CD4-positive, alpha-beta T cell treated with Interleukin-15 for 1 hour (primary cell): ENCODE data around the gene TEKT2.

Source experiments
- DNase-seq: peaks from one replicate; pipeline ENCODE4 v3.0.0-alpha.2; 2020

The TEKT2 gene

DNA sequence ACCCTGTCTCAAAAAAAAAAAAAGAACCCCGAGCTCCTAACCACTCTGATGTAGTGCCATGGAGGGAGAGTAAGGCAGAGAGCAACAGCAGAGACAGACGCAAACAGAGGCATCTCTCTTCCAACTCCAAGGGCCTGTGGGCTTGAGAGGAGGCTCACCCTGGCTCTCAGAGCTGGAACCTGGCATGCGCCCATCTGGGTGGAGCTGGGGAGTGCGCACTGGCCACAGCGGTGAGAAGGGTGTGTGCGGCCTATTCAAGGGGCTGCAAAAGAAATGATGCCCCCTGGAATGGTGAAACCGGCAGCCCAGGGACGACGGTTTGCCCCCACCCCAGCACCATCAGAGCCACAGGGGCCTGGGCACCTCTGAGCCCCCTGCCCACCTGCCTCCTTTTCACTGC lies 23.5 kb downstream of the TEKT2 start:
- DNase-seq = no peak

DNA sequence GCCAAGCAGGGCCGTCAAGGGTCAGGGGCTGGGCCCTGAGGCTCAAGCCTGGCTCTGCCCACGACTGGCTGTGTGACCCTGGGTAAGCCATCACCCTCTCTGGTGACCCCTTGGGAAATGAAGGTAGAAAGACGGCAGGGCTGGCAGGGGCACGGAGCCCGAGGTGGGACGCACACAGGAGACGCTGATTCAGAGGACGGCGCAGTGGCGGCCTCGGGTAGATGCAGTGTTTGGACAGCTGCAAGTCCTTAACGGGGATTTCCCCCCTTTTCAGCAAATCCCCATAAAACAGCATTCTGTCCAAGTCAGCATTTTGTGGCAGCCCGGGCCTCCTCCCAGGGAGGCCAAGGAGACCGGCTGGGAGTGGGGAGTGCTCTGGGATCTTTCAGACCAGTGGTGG lies 24.4 kb downstream of the TEKT2 start:
- no peak for DNase-seq

DNA sequence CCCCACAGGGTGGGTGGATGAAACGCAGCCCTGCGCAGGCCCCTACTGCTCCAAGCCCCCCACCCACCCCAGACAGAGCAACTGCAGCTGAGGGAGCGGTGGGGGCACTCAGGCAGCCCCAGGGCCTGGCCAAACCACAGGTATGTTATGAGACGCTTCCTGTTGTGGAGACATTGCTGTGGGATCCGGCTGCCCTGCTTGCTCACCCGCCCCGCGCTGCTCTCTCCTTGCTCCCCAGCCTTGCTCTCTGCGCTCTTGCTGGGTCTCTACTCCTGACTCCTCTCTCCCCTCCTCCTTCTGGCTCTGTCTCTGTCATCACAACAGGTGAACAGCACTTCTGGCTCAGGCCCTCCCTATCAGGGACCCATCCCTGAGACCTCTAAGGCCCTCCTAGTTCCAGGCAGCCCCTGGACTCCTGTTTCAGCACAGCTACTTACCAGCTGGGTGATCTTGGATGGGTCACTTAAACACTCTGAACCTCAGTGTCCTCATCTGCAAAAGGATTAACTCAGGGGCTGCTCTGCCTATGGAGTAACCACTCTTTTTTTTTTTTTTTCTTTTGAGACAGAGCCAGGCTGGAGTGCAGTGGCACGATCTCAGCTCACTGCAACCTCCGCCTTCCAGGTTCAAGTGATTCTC lies 25.3 kb downstream of the TEKT2 start:
- DNase-seq = peak; percentile 51

DNA sequence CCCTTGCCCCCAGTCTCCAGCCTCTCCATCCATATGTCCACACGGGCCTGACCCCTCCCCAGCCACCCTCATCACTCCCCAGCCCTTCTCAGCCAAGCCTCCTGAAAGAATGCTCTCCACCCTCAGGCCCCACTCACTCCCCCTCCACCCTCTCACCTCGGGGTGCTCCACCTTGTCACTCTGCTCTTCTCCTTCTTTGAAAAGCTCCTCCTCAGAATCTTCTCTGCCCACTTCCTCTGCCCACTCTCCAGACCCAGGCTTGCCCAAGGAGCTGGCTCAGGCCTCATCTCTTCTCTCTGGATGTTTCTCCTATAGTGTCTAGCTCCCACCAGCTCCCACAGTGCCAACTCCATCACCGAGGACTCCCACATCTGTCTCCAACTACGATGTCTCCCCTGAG lies 27.3 kb downstream of the TEKT2 start:
- no peak for DNase-seq

DNA sequence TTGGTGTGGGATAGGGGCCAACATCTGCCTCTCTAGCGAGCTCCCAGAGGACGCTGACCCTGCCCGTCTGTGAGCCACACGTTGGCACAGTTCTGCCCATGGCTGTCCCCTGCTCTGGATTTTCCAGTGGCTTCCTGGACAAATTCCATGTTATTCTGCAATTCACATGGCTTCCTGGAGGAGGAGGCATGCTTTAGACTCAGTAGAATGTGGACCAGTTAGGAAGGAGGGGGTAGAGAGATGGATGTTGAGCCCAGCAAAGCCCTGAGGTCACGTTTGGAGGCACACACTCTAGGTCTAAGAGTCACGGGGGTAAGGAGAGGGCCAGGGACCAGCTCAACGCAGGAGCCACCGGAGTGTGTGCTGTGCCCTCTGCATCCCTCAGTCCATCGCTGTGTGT lies 28.9 kb downstream of the TEKT2 start:
- no peak for DNase-seq

DNA sequence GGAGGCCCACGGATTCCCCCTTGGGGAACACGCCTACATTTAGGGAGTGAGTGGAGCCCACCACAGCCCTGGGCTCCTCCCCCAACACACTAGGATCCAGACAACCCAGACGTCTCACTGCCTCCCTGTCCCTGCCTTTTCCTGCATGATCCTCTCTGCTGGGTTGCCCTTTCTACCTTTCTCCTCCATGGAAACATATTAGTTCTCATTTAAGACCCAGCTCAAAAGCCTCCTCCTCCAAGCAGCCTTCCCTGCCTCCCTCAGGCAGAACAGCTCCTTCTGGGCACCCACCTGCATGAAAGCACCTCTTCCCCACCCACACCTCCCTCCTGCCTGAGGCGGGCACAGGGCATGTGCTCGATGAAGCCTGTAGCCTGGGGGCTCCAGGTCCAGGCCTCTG lies 30.5 kb downstream of the TEKT2 start:
- no peak for DNase-seq

DNA sequence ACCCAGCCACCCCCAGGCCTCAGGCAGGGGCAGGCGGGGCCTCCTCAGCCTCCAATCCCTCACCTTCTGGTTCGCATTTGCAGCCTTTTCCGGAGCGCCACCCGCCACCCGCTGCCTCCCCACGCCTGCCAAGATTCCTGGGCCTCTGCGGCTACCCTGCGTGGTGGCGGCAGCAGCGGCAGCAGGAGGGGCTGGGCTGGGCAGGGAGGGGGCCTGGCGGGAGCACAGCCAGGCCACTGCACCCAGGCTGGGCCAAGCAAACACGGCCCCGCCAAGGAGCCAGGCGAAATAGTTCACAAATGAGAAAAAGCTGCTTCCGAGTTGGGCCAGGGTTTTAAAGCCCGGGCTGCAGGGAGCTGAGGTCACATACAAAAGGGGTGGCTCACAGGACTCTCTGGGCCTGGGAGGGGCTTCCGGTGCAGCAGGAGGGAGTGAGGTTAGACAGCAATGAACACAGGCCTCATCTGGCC lies 31.3 kb downstream of the TEKT2 start:
- no peak for DNase-seq

DNA sequence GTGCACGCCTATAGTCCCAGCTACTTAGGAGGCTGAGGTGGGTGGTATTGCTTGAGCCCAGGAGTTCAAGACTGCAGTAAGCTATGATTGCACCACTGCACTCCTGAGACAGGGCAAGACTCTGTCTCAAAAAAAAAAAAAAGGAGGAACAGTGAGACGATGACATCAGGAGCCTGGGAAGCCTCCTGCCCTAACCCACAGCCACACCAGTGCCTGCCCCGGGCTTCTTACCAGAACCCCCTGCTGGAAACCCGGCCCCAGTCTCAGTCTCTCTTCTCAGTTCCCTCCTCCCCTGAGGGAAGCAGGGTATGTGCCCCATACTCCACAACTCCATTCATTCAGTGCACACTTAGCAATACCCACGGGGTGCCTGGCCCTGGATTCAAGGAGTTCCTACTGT lies 32.0 kb downstream of the TEKT2 start:
- peak; percentile 34 for DNase-seq

DNA sequence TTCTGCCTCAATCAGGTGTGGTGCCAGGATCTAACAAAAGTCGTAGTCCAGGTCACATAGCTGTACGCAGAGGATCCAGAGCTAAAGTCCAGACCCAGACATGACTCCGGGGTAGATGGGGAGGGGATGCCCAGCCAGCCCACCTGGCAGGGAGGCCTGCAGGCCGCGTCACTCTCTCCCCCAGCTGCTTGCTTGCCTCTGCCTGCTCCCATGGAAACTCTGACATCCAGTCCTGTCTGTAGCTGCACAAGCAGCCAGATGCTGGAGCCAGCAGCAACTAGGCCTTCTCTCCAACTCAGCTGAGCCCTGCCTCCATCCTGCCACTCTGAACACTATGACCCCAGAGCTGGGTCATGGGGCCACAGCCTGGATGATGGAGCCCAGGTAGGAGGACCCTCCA lies 33.0 kb downstream of the TEKT2 start:
- no peak for DNase-seq

DNA sequence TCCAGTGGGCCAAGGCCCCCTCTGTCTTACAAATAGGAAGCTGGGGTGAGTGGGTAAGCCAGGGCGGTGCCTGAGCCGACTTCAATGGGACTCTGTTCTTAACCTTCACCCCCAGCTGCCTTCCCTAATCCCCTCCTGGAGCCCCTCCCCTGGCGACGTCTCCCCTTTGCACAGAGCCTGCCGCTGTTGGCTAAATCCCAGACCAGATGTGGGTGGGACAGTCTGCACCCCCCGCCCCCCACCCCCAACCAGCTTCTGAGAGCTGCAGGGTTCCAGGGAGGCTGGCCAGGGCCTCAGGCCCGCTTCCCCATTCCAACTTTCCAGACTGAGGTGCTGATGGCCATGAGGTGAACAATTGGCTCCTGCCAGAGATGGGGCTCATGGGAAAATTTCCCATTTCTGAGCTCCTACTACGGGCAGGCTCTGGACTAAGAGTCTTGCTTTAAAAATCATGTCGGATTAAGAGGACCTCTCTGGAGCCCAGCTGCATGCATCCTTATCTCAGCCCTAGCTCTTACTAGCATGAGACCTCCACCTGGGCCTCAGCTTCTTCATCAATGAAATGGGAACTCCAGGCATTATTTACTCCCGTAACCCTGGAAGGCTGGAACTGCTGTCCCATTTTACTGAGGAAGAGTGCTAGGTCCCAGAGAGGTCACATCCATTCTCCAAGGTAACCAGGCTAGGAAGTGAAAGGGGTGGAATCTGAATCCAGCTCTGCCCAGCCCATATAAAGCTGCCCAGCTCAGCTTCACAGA lies 34.7 kb downstream of the TEKT2 start:
- no peak for DNase-seq

DNA sequence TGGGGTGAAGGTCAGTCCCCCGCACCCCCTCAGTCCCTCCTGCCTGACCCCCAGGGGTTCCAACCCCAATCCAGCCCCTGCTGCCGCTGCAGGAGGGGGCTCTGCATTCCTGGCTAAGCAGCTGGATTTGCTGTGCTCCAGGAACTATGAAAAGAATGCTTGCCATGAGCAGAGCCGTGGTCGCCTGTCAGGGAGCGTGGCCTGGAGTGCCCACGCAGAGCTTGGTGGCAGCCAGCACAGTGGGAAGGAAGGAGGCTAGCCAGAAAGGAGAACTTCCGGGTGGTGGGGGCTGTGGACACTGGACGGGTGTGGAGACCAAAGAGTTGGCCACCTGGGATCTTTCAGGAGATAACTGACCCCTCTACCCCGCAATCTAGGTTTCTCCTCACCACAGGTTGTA lies 35.6 kb downstream of the TEKT2 start:
- DNase-seq = no peak

DNA sequence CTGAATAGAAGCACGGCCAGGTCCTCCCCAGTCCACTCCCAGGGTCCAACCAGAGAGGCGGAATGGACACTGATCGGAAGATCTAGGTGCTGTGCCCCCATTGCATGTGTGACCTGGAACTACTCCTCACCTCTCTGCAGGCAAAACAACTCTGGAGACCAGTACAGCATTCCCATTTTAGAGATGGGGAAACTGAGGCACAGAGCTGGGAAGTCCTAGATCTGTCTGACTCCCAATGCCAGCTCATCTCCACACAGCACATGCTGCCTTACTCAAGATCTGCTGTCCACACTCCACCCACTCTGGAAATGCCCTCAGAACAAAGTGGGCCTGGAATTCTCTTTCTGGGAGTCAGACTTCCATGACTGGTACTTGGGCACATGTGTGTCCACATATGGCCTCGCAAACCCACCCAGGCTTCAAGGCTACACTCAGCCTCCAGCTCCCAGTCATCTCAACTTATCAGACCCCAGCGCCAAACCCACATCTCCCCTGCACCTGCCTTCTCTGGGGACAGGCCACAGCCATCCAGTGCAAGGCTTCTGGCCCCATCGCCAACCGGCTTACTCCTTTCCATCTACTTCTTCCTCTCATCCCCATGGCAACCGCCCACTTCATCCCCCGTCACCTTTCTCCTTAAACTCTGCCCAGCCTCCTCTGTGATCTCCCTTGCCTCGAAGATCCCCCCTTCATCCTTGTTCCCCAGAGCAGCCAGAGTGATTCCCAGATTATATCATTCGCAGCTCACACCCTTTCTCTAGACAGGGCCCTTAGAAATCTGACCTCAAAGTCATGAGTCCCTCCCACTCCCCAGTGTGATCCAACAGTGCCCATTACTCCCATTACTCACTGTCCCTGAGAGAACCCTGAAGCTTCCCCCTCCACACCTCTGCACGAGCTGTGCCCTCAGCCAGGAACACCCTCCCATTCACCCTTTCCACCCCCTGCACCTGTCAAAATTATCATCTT lies 38.5 kb downstream of the TEKT2 start:
- no peak for DNase-seq

DNA sequence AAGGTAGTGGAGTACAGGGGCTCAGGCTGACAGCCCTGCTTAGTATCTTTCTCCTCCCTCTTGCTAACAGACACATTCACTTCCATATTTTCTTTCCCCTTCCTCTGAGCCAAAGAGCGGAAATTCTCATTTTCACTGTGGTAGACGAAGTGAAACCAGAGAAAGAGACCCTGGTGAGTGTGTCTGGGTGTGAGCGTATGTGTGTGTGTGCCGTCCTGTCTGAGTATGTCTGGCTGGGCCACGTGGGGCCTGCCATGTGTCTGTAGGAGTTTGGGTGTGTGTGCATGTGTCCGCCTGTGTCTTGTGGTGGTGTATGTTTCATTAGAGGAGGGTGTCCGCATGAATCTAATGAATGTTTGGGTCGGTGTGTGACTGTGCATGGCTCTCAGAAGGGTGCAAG lies 39.5 kb downstream of the TEKT2 start:
- peak; percentile 71 for DNase-seq

DNA sequence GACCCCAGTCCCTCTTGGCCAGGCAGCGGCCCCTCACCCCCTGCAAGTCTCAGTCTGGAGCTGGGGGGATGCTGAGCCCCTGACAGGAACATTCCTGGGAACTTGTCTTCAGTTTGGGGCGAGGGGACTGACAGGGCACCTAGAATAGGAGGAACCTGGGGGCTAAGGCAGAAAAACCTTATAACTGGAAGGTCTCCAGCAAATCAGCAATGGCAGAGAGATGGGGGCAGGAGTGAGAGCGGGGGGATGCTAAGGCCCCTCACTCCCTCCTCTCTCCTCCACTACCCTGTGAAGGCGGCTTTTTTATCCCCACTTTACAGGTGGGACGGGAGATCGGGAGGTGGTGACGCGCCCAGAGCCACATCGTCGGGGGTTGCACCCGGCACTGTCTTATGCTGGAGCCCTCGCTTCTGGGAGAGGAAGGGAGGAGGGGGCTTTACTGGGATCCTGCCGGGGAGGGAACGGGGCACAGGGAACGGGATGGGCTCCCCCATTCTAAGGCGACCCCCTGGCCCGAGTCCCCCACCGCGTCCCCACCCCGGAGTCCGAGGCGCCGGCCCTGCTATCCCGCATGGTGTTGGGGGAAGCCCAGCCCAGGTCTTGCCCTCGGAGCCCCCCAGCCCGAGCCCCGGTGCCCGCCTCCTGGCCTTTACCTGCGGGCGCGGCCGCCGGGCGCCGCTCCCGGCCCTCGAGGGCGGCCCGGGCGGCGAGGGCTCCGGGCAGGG lies 40.7 kb downstream of the TEKT2 start:
- no peak for DNase-seq

DNA sequence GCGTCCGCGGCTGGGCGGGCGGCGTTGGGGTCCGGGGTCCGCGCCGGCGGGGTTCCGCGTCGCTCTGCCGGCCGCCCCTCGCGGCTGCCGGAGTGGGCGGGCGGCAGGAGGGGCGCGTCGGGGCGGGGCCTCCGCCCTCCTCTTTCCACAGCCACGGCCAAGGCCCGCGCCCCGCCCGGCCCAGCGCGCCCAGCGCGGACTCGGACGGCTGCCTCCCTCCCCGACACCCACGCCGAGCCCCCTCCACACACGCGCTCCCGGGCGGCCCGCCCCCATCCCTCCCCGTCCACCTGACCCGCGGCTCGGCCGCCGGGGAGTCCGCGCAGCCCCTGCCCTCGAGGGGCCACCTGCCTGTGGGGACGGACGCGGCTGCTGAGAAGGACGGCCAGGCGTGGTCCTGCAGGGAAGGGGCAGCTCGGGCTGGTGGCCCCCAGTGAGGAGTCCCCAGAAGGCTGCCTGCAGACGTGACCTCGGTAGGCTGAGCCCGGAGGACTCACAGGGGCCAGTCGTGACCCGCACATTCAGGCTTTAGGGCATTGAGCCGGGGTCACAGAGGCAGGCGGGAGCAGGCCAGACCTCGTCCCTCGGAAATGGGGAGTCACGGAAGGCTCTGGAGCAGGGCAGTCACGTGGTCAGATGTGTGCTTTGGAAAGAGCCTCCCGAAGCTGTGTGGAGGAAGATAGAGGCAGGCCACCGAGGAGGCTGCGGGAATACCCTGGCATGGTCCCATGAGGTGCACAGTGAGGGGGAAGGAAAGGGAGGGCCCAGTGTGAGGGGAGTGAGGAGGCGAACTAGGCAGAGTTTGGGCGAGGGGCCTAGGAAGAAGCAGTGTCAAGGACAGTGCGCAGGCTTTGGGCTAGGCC lies 41.5 kb downstream of the TEKT2 start, which contains the start of gene COL8A2:
COL8A2 (minus strand) TSS at position 94 of the 863 bp plus-strand sequence. CDS start 24,980 bp downstream, outside the sequence.
- no peak for DNase-seq

DNA sequence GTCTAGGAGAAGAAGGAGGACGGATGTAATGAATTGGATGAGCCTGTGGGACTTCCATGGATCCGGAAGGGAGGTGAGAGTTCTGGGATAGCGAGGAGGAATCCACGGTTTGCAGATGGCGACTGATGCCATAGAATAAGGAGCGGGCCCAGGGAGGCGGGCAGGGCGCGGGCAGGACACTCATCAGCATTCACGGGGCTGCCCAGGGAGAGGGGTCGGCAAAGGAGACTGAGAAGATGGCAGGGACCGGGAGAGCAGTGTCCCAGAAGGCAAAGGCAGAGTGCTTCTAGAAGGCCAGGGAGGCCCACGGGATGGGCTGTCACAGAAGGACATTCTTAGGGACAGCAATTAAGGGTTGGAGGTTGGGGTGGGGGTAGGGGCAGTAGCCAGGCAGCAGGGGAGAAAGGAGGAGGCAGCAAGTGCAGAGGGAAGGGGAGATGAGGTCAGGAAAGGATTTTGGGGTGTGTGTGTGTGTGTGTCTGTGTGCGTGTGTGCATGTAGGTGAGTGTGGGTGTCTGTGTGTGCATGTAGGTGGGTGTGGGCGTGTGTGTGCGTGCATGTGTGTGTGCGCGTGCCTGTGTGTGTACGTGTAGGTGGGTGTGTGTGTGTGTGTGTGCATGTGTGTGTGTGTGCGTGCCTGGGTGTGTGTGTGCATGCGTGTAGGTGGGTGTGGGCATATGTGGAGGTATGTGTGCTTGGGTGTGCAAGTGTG lies 42.3 kb downstream of the TEKT2 start:
- DNase-seq = no peak

DNA sequence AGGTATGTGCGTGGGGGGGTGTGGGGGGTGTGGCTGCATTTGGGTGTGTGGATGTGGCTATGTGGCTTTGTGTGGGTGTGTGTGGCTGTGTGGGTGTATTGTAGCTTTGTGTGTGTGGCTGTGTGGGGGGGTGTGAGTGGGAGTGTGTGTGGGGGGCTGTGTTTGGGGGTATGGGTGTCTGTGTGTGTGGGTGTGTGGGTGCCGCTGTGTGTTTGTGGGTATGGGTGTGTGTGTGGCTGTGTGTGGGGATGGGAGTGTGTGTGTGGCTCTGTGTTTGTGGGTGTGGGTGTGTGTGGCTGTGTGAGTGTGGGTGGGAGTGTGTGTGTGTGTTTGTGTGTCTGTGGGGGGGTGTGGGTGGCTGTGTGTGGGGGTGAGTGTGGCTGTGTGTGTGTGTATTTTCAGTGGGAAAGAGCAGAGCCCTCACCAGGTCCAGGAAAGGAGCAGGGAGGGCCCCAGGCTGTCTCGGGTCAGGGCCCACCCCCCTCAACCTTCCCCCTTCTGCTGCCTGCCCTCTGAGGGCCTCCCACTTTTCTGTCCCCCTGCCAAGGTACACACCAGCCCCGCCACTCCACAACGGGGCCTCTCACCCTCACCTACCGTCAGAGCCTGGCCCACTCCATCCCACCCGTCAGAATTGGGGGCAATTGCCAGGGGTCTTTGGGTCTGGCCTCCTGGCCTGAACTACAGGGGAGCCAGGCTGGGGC lies 43.1 kb downstream of the TEKT2 start:
- DNase-seq = no peak

DNA sequence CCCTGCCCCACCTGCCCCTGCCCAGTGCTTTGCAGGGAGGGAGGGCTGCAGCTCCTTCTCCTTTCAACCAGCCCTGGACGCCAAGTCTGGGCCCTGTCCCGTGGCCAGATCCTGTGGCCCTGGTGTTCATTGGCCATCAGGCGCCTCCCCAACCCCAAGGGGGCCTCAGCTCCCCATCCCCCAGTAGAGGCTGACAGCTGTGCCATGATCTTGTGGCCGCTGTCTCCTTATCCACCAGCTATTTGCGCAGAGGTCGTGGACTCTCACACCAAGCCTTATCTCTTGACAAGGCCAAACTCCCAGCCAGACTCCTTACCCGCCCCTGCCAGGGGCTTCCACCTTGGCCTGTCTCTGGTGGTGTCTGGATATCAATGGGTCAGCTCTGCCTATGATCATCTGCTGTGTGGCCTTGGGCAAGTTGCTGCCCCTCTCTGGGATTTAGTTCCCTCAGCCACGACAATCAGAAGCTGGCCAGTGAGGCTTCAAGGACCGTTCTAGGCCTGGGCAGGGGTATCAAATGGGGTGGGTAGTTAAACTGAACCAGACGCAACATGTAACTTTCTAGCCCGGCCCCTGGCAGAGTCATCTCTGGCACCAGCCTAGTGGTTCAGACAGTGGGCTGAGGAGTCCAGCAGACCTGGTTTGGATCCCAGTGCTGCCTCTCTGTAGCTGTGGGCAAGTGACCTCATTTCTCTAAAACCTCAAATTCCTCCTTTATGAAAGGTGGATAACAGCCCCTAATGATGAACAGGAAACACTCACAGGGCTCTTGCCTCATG lies 44.4 kb downstream of the TEKT2 start:
- no peak for DNase-seq

DNA sequence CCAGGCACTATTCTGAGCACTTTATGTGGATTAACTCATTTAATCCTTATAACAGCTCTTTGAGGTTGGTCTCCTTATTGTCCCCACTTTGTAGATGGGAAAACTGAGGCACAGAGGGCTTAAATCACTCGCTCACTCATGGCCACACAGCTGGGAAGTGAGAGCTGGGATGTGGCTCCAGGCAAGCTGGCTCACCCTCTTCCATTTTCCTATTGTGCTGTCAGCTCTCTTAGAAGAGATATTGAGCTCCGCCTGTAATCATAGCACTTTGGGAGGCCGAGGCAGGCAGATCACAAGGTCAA lies 45.0 kb downstream of the TEKT2 start:
- DNase-seq = no peak

DNA sequence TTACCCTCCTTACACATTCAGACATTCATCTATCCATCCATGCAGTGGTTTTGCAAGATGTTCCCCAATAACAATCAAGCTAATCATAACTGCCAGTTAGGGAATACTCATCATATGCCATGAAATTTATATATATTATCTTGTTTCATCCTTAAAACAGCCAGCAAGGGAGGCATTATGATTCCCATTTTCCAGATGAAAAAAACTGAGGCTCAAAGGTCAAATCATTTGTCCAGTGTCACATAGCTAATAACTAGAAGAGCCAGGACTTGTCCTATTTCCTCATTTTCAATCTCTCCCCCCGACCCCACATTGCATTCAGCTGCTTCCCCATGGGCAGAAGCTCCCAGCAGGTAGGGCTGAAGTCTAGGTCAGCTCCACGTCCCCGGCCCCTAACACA lies 48.1 kb downstream of the TEKT2 start:
- no peak for DNase-seq
